OCI-LY1 (cell line): ENCODE results near the gene TRAPPC4.

Experiments
- H2AFZ ChIP-seq: fragments of 200-600 bp; sonication (generic), shearing (Covaris generic); 2 replicates; pipeline ENCODE4 v1.6.0; 2014; ENCODE audit warnings: antibody characterized with exemption, mild to moderate bottlenecking, low read length
- H3F3A ChIP-seq: fragments of 200-600 bp; sonication (generic), shearing (Covaris generic); 2 replicates; pipeline ENCODE4 v1.6.0; 2014; ENCODE audit warnings: mild to moderate bottlenecking, antibody characterized with exemption, low read length, moderate library complexity; ENCODE audit not compliant: insufficient read depth
- H3K27ac ChIP-seq: fragments of 200-600 bp; sonication (generic); 2 replicates; pipeline ENCODE4 v1.5.1; 2014; ENCODE audit warnings: low read length, mixed run types, mild to moderate bottlenecking, low read depth; ENCODE audit not compliant: poor library complexity, severe bottlenecking
- H3K27me3 ChIP-seq: fragments of 200-600 bp; sonication (generic); 2 replicates; pipeline ENCODE4 v1.6.0; 2014; ENCODE audit warnings: antibody characterized with exemption, mild to moderate bottlenecking, low read length, moderate library complexity; ENCODE audit not compliant: insufficient read depth
- H3K36me3 ChIP-seq: fragments of 200-600 bp; sonication (generic); 2 replicates; pipeline ENCODE4 v1.6.1; 2014; ENCODE audit warnings: mild to moderate bottlenecking, antibody characterized with exemption, low read length, moderate library complexity, mixed read lengths; ENCODE audit not compliant: insufficient read depth
- H3K4me1 ChIP-seq: fragments of 200-600 bp; sonication (generic); 2 replicates; pipeline ENCODE4 v1.5.1; 2014; ENCODE audit warnings: mild to moderate bottlenecking, low read length, moderate library complexity; ENCODE audit not compliant: insufficient read depth, severe bottlenecking
- H3K4me2 ChIP-seq: fragments of 200-600 bp; sonication (generic), shearing (Covaris generic); 2 replicates; pipeline ENCODE4 v1.6.1; 2014; ENCODE audit warnings: low read length
- H3K4me3 ChIP-seq: fragments of 200-600 bp; sonication (generic); 2 replicates; pipeline ENCODE4 v1.5.1; 2014; ENCODE audit warnings: low read length, low read depth, mild to moderate bottlenecking, mixed read lengths; ENCODE audit not compliant: poor library complexity, severe bottlenecking
- H3K79me2 ChIP-seq: fragments of 200-600 bp; shearing (Covaris generic); 2 replicates; pipeline ENCODE4 v1.6.1; 2016; ENCODE audit warnings: mixed run types, low read length, mixed read lengths; ENCODE audit not compliant: insufficient read depth
- H3K9ac ChIP-seq: fragments of 200-600 bp; sonication (generic), shearing (Covaris generic); 2 replicates; pipeline ENCODE4 v1.6.1; 2014; ENCODE audit warnings: mild to moderate bottlenecking, low read length, mixed read lengths
- H3K9me2 ChIP-seq: fragments of 200-600 bp; sonication (generic), shearing (Covaris generic); 2 replicates; pipeline ENCODE4 v1.6.1; 2014; ENCODE audit warnings: low read depth, mild to moderate bottlenecking, low read length, mixed read lengths
- H3K9me3 ChIP-seq: fragments of 200-600 bp; shearing (Covaris generic); 2 replicates; pipeline ENCODE4 v1.6.1; 2014; ENCODE audit warnings: low read length, mixed read lengths
- H4K20me1 ChIP-seq: fragments of 200-600 bp; sonication (generic), shearing (Covaris generic); 2 replicates; pipeline ENCODE4 v1.6.0; 2016; ENCODE audit warnings: mild to moderate bottlenecking, low read length; ENCODE audit not compliant: insufficient read depth
- EZH2 ChIP-seq: fragments of 200-600 bp; sonication (generic), shearing (Covaris generic); IDR thresholded peaks from 2 replicates; pipeline ENCODE4 v1.8.0; 2017; ENCODE audit warnings: borderline replicate concordance, mixed run types, mild to moderate bottlenecking, antibody characterized with exemption, low read length, moderate library complexity, mixed read lengths
- TF ChIP-seq, protein P1 (sequence below): fragments of 200-600 bp; sonication (generic), shearing (Covaris generic); IDR thresholded peaks from 2 replicates; pipeline ENCODE4 v1.5.1; 2017; ENCODE audit warnings: mild to moderate bottlenecking, antibody characterized with exemption, low read length, moderate library complexity, mixed read lengths

Gene TRAPPC4

DNA sequence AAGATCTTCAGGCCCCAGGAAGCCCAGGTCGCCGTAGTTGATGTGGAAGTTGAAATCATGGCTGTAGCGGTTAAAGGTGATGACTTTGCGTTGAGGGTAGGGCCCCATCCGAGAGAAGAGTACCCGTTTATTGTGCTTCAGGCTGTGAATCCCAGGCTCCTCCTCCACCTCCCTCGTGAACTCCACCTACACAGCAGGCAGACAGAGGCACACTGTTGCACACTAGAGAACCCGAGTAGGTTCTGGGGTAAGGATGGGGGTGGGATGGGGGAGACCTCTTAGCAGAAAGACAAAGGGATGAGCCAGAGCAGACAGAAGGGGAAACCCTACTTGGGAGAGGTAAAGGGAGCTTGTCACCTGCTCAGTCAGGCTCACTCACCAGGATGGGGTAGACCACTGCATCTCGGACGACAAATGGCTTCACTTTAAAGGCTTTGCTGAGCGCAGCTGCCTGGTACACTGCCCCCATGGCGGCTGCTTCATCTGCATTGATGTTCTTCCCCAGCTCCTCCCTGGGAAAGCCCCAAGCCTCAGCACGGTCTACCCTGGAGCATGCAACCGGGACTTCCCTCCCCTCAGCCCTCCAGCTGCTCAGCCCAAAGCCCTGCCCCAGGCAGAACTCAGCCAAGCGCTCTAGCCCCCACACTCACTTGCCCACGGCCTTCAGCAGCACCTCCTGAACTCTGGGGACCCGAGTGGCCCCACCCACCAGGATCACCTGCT, 33.0 kb downstream of the TRAPPC4 start:
- H3K36me3 ChIP-seq = peaks cover 92% of the 10 kb centered on the region
- no peaks in the 10 kb centered on the region for H3K27me3 ChIP-seq
- H2AFZ ChIP-seq = no peak overlapping the region
- H4K20me1 ChIP-seq = no peaks in the 10 kb centered on the region
- no peaks in the 10 kb centered on the region for H3K9me3 ChIP-seq
- H3K79me2 ChIP-seq = peaks cover 7% of the 10 kb centered on the region; the same call in 1 of the 2 replicates
- H3K4me1 ChIP-seq = peaks cover 9% of the 10 kb centered on the region
- TF ChIP-seq, protein P1, sequence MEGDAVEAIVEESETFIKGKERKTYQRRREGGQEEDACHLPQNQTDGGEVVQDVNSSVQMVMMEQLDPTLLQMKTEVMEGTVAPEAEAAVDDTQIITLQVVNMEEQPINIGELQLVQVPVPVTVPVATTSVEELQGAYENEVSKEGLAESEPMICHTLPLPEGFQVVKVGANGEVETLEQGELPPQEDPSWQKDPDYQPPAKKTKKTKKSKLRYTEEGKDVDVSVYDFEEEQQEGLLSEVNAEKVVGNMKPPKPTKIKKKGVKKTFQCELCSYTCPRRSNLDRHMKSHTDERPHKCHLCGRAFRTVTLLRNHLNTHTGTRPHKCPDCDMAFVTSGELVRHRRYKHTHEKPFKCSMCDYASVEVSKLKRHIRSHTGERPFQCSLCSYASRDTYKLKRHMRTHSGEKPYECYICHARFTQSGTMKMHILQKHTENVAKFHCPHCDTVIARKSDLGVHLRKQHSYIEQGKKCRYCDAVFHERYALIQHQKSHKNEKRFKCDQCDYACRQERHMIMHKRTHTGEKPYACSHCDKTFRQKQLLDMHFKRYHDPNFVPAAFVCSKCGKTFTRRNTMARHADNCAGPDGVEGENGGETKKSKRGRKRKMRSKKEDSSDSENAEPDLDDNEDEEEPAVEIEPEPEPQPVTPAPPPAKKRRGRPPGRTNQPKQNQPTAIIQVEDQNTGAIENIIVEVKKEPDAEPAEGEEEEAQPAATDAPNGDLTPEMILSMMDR = no peak
- no peak for TF ChIP-seq EZH2
- H3K27ac ChIP-seq = no peak overlapping the region
- H3K9me2 ChIP-seq = no peaks in the 10 kb centered on the region
- no peaks in the 10 kb centered on the region for H3F3A ChIP-seq
- H3K4me2 ChIP-seq = no peak overlapping the region
- H3K9ac ChIP-seq = no peak overlapping the region
- H3K4me3 ChIP-seq = no peak overlapping the region

DNA sequence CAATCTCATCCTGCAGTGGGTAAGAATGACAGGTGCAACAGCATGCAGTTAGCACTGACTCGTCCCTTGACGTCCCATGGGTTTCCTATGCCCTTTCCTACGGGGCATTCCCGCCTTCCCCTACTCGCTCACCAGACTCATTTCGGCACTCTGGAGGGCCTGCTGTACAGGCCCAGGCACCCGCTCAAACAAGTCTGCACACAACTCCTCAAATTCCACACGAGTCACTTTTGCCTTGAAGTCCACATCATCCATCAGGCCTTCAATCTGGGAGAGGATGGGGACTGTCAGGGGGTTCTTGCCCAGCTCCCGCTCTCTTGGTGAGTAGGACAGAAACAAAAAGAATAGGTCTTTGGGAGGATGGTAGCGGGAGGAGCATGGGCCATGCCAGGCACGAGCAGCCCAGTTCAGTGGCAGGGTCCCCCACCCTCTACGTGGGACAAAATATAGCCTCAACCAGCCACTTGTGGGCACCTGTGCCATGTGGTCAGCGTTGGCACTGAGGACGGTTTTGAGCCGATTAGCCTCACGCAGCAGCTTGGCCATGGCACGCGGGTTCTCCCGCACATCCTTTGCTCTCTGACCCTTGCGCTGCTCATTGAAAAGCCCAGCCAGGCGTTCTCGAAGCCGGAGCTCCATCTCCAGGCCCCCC, 33.7 kb downstream of the TRAPPC4 start:
- no peak overlapping the region for H3K4me3 ChIP-seq
- H3K9ac ChIP-seq = no peak overlapping the region
- H3K9me2 ChIP-seq = no peaks in the 10 kb centered on the region
- no peaks in the 10 kb centered on the region for H3F3A ChIP-seq
- H3K4me2 ChIP-seq = no peak overlapping the region
- H3K27ac ChIP-seq = no peak overlapping the region
- H3K4me1 ChIP-seq = peaks cover 9% of the 10 kb centered on the region
- no peaks in the 10 kb centered on the region for H4K20me1 ChIP-seq
- no peaks in the 10 kb centered on the region for H3K9me3 ChIP-seq
- no peaks in the 10 kb centered on the region for H3K27me3 ChIP-seq
- TF ChIP-seq, protein P1 = no peak
- TF ChIP-seq EZH2 = no peak
- peaks cover 7% of the 10 kb centered on the region; the same call in 1 of the 2 replicates for H3K79me2 ChIP-seq
- peaks cover 85% of the 10 kb centered on the region for H3K36me3 ChIP-seq
- H2AFZ ChIP-seq = no peak overlapping the region

DNA sequence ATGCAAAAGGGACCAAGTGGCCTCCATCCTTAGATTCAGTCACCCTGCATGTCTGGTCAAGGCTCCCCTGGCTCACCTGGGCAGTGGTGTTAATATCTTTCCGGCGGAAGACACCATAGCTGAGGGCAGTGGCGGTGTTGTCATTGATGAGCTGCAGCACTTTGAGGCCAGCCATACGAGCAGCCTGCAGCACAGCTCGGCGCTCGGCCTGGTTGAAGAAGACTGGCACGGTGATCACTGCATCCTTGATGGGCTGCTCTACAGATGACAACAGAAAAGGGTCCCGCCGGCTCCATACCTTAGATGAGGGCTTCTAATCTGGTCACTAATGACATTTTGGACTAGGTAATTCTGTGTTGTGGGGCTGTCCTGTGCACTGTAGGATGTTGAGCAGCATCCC, 35.9 kb downstream of the TRAPPC4 start:
- no peak overlapping the region for H3K27ac ChIP-seq
- peaks cover 17% of the 10 kb centered on the region for H3K4me1 ChIP-seq
- H4K20me1 ChIP-seq = no peaks in the 10 kb centered on the region
- H3K4me3 ChIP-seq = no peak overlapping the region
- no peak overlapping the region for H2AFZ ChIP-seq
- no peaks in the 10 kb centered on the region for H3K27me3 ChIP-seq
- TF ChIP-seq EZH2 = no peak
- TF ChIP-seq, protein P1 = no peak
- no peaks in the 10 kb centered on the region for H3K9me2 ChIP-seq
- H3K4me2 ChIP-seq = no peak overlapping the region
- H3K79me2 ChIP-seq = peaks cover 7% of the 10 kb centered on the region; the same call in 1 of the 2 replicates
- peaks cover 63% of the 10 kb centered on the region for H3K36me3 ChIP-seq
- H3K9me3 ChIP-seq = no peaks in the 10 kb centered on the region
- H3F3A ChIP-seq = no peaks in the 10 kb centered on the region
- H3K9ac ChIP-seq = no peak overlapping the region
